ENCODE data around the gene DMD.

- TF ChIP-seq EZH2 (IDR thresholded peaks at IDR 0.05; ENCODE audit: low read depth, low read length, severe bottlenecking) (no peak), BRCA1 (IDR thresholded peaks at IDR 0.05; ENCODE audit: low read depth, low read length) (no peak), CTCF (IDR thresholded peaks at IDR 0.05; ENCODE audit: control extremely low read depth in 1 of 3, insufficient read depth in 1 of 3, low read depth in 1 of 3, low read length in 3 of 3) (no peak), TCF12 (IDR thresholded peaks at IDR 0.05; ENCODE audit: low read depth, low read length) (no peak), POLR2AphosphoS5 (IDR thresholded peaks at IDR 0.05; ENCODE audit: low read depth, low read length) (no peak), USF2 (IDR thresholded peaks at IDR 0.05; ENCODE audit: low read length) (no peak), POLR2A (IDR thresholded peaks at IDR 0.05; ENCODE audit: control extremely low read depth in 1 of 2, low read depth in 2 of 2, low read length in 2 of 2) (no peak), PHF8 (conservative IDR thresholded peaks at IDR 0.05; ENCODE audit: low read depth, low read length) (no peak), YY1 (IDR thresholded peaks at IDR 0.05; ENCODE audit: low read depth, low read length) (no peak), FOSL1 (IDR thresholded peaks at IDR 0.05; ENCODE audit: insufficient read depth, low read depth, low read length) (no peak)
Measured at GRCh38 chrX:31459361-31459760, 1752.0 kb downstream of the DMD start.

Data from H1 (cell line).